RWPE1 (cell line): Measurements from ENCODE around the gene IFNGR1.

Source experiments
- CTCF ChIA-PET: fragments of 350-600 bp; sonication (Branson Sonifier 250); formaldehyde crosslinking; extraction: SDS; loops from one replicate; lab custom pipeline; 2021; lab: Yijun Ruan, JAX
- POLR2A ChIA-PET: fragments of 400-600 bp; formaldehyde crosslinking; extraction: SDS; loops from one replicate; lab custom pipeline; 2020; ENCODE audit warnings: antibody characterized with exemption; ENCODE audit not compliant: low non-redundant PET; lab: Yijun Ruan, JAX
- DNase-seq: peaks from one replicate; pipeline ENCODE4 v3.0.0; 2012; ENCODE audit warnings: low spot score
- H3K27ac ChIP-seq: fragments of 450-650 bp; 2 replicates; pipeline ENCODE4 v1.5.1; 2017
- TF ChIP-seq, protein P1 (sequence below): fragments of 450-650 bp; conservative IDR thresholded peaks from 2 replicates; pipeline ENCODE4 v1.5.1; 2017; ENCODE audit warnings: low read depth, mild to moderate bottlenecking

IFNGR1 gene

DNA sequence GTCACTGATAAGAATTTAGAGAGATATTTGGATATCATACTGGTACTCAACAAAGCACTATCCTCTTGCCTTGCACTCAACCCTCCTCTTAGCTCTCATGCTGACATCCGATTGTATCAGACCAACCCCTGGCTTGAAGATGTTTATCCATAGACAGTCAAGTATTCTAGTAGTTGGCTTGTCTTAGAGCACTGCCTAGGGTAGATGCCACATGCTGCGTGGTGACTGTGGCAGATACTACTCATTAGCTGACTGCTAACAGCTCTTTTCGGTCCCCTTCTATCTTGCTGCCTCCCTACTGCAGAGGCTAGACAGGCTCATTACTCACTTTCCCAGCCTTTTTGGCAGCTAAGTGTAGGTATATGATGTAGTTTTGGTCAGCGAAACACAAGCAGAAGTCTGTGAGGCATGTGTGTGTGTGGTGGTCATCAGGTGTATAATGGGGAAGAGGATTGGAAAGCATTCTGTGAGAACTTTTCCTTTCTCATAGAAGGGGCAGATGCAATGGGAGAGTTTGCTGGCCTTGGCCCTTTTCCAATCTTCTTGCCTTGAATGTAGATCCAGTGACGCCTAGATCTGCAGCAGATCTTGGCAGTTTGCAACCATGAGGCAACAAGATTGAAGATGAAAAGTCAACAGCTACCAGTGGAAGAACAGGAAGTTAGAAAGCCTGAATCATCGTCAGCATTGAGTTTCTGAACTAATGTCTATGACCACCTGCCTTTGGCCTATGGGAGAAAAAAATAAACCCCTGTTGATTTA is 4.4 kb upstream of the IFNGR1 start:
- POLR2A ChIA-PET: no interaction called here
- TF ChIP-seq, protein P1, sequence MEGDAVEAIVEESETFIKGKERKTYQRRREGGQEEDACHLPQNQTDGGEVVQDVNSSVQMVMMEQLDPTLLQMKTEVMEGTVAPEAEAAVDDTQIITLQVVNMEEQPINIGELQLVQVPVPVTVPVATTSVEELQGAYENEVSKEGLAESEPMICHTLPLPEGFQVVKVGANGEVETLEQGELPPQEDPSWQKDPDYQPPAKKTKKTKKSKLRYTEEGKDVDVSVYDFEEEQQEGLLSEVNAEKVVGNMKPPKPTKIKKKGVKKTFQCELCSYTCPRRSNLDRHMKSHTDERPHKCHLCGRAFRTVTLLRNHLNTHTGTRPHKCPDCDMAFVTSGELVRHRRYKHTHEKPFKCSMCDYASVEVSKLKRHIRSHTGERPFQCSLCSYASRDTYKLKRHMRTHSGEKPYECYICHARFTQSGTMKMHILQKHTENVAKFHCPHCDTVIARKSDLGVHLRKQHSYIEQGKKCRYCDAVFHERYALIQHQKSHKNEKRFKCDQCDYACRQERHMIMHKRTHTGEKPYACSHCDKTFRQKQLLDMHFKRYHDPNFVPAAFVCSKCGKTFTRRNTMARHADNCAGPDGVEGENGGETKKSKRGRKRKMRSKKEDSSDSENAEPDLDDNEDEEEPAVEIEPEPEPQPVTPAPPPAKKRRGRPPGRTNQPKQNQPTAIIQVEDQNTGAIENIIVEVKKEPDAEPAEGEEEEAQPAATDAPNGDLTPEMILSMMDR: no peak
- CTCF ChIA-PET: interaction anchor here (0.5 to 0.8 kb wide), 2 partner anchors 16 to 67 kb away, joined by 3 to 5 read pairs; no protein-coding TSS in a partner anchor
- H3K27ac ChIP-seq: no peak overlapping the region
- no peak for DNase-seq

DNA sequence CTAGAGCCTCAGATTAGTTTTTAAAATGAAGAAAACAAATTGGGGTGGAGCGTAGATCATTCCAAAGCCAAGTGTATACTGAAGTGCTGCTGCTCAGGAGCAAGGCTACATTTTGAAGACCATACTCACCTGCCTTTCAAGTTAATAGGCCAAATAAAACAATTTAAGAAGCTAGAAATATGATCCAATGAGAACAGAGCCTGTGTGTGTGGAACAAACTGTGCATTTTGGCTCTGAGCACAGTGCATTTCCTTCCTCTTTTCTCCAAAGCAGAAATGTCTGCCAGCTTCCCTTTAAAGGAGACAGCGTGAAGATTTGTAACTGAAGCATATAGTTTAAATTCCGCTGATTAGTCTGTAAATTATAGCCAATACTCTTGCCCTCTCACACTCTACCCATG is 3.2 kb upstream of the IFNGR1 start:
- DNase-seq: no peak
- CTCF ChIA-PET: no interaction called here
- no peak overlapping the region for H3K27ac ChIP-seq
- POLR2A ChIA-PET: no interaction called here
- TF ChIP-seq, protein P1: no peak

DNA sequence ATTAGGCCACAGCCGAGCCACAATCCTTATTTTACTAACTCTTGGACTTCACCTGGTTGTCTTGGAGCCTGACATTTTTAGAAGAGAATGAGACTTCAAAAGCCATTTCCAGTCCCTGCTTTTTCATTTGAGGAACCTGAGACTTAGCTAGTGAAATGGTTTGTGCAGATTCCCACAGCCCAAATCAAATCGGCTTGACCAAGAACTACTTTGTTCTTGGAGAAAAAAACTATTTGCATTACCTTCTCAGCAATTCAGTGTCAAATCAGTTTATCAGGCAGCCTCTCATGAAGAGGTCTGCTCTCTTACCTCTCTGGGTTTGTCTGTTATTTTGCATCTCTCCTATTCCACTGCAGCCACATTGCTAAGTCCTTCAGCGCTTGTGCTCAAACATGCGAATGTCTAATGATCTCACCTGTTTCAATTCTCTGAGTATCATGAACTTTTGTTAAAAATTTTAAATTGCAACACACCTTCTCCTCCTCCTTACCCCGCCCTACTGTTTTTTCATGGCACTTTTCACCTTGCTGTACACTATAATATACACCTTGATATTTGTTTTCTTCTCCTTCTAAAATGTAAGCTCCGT is 573 bp upstream of the IFNGR1 start:
- peak overlapping the region; percentile 87 for H3K27ac ChIP-seq
- CTCF ChIA-PET: no interaction called here
- POLR2A ChIA-PET: no interaction called here

DNA sequence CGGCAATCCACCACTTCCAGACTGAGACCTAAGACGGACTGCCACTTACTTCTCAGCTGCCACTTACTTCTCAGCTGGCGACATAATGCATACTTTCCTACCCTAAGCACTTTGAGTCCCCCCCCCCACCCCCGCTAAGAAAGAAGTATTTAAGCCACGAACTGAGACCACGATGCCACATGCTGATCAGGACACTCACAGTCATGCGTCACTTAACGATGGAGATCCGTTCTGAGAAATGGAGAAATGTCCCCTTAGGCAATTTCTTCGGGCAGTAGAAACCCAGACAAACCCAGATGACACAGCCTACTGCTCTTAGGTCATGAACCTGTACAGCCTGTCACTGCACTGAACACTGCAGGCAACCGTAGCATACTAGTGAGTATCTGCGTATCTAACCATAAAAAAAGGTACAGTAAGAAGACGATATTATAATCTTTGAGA is 690 bp downstream of the IFNGR1 start:
- TF ChIP-seq, protein P1: no peak
- CTCF ChIA-PET: interaction anchor here (0.6 to 0.9 kb wide), 3 partner anchors 53 to 124 kb away, joined by 3 to 6 read pairs (median 3); no protein-coding TSS in a partner anchor
- DNase-seq: peak; percentile 61
- POLR2A ChIA-PET: no interaction called here
- peak overlapping the region; percentile 87 for H3K27ac ChIP-seq

More for the DNA sequence above, 573 bp upstream of the IFNGR1 start:
- TF ChIP-seq, protein P1: no peak
- DNase-seq: no peak

DNA sequence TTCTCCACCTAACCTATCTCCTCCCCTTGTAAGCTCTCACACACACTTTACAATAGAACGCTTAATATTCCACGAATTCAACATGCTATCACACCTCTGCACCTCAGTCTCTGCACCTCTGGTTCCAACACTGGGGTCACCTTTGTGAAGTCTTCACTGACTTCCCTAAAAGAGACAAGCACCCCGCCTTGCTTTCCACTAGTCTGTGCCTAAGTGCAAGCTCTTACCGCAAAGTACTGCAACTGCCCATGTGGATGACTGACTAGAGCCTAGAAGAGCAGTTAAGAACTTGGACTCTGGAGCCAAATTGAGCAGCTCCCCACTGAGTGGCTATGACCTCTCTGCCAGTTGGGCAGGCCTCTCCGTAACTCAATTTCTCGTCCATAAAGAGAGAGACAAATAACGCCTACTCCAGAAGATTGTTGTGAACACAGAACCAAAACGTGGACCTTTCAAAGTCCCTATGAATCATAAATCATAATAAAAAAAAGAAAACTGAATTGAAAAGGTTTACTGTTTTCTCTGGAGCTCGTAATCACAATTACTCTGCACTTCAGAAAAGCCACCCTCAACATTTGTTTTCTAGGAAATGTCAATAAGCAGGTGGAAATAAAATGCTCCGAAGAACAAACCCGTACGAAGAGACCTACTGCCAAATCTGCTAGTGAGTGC is 1.2 kb downstream of the IFNGR1 start:
- peak overlapping the region; percentile 87 for H3K27ac ChIP-seq
- DNase-seq: no peak
- ChIA-PET POLR2A (interaction anchor here (0.6 kb wide), 1 partner anchor 52 kb away, joined by 3 read pairs; no protein-coding TSS in a partner anchor), CTCF (interaction anchor here (0.6 to 0.9 kb wide), 5 partner anchors 54 to 1407 kb away, joined by 3 to 6 read pairs (median 3); no protein-coding TSS in a partner anchor)
- TF ChIP-seq, protein P1: no peak
